Measurements from ENCODE around the gene ZNF536.

DNA sequence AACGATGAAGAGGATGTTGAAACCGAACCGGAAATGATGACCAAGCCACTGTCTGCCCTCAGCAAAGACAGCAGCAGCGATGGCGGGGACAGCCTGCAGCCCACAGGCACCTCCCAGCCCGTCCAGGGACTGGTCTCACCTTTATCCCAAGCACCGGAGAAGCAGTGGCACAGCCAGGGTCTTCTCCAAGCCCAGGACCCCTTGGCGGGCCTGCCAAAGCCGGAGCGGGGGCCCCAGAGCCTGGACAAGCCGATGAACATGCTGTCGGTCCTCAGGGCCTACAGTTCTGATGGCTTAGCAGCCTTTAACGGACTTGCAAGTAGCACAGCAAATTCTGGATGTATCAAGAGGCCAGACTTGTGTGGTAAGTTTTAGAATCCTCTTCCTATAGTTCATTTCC is 177.0 kb downstream of the ZNF536 start:
- TF ChIP-seq, protein P1, sequence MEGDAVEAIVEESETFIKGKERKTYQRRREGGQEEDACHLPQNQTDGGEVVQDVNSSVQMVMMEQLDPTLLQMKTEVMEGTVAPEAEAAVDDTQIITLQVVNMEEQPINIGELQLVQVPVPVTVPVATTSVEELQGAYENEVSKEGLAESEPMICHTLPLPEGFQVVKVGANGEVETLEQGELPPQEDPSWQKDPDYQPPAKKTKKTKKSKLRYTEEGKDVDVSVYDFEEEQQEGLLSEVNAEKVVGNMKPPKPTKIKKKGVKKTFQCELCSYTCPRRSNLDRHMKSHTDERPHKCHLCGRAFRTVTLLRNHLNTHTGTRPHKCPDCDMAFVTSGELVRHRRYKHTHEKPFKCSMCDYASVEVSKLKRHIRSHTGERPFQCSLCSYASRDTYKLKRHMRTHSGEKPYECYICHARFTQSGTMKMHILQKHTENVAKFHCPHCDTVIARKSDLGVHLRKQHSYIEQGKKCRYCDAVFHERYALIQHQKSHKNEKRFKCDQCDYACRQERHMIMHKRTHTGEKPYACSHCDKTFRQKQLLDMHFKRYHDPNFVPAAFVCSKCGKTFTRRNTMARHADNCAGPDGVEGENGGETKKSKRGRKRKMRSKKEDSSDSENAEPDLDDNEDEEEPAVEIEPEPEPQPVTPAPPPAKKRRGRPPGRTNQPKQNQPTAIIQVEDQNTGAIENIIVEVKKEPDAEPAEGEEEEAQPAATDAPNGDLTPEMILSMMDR (optimal IDR thresholded peaks at IDR 0.05 in 1 of 3, IDR thresholded peaks at IDR 0.05 in 1 of 3, conservative IDR thresholded peaks at IDR 0.05 in 1 of 3; ENCODE audit: extremely low read depth in 1 of 3, insufficient read depth in 2 of 3, low read length in 3 of 3) = no peak
- no peak for TF ChIP-seq EZH2 (IDR thresholded peaks at IDR 0.05; ENCODE audit: low read length)

Measured in keratinocyte (primary cell).